ENCODE data around the gene WIZ.
A peak's percentile ranks its signal among the peaks of the same experiment; 100 is the strongest.
"Not testable (repeated sequence)": the region's sequence is repeated elsewhere in the genome, so short reads cannot be mapped to it uniquely, and the experiment has no call there.

WIZ gene

GRCh38 chr19:15428956-15429824 is 20.6 kb downstream of the WIZ start:
- DNase-seq: no peak

GRCh38 chr19:15427991-15428471 is 21.7 kb downstream of the WIZ start:
- no peak for DNase-seq

- no peak for DNase-seq
These were observed 22.4 kb downstream of the WIZ start for GRCh38 chr19:15427350-15427700.

GRCh38 chr19:15426485-15427349 is 23.0 kb downstream of the WIZ start:
- no peak for DNase-seq

- DNase-seq: no peak
These were observed 24.3 kb downstream of the WIZ start for GRCh38 chr19:15425321-15425950.

GRCh38 chr19:15424692-15425272 is 25.0 kb downstream of the WIZ start:
- DNase-seq: no peak

GRCh38 chr19:15424121-15424520 is 25.6 kb downstream of the WIZ start:
- DNase-seq: no peak

GRCh38 chr19:15423130-15423529 is 26.6 kb downstream of the WIZ start:
- no peak for DNase-seq

- no peak for DNase-seq
These were observed 27.3 kb downstream of the WIZ start for GRCh38 chr19:15422296-15423075.

GRCh38 chr19:15421721-15422260 is 28.0 kb downstream of the WIZ start:
- no peak for DNase-seq

- no peak for DNase-seq
These were observed 28.5 kb downstream of the WIZ start for GRCh38 chr19:15421136-15421695.

GRCh38 chr19:15419413-15420025 is 30.2 kb downstream of the WIZ start:
- DNase-seq: no peak

GRCh38 chr19:15418579-15419412 is 31.0 kb downstream of the WIZ start, which contains the start of gene AKAP8L:
TSS of gene AKAP8L (minus strand) at chr19:15418988. CDS start at chr19:15418923, 65 bp downstream.
- peak; percentile 98 to 99 for DNase-seq

- no peak for DNase-seq
These were observed 31.6 kb downstream of the WIZ start for GRCh38 chr19:15418231-15418578.

- no peak for DNase-seq
These were observed 32.1 kb downstream of the WIZ start for GRCh38 chr19:15417699-15418098.

- DNase-seq: no peak
These were observed 36.9 kb downstream of the WIZ start for GRCh38 chr19:15412832-15413231.

- not testable (repeated sequence) for DNase-seq
These were observed 38.4 kb downstream of the WIZ start for GRCh38 chr19:15411351-15411750.

- DNase-seq: no peak
These were observed 45.0 kb downstream of the WIZ start for GRCh38 chr19:15404780-15405211.

GRCh38 chr19:15404097-15404779 is 45.5 kb downstream of the WIZ start:
- no peak for DNase-seq
